Activated CD8-positive, alpha-beta memory T cell treated with anti-CD3 and anti-CD28 coated beads, Interleukin-2, amount 50 U/mL, for 48 hours (primary cell): Measurements from ENCODE around the gene CDH4.
"Not testable (repeated sequence)": the region's sequence is repeated elsewhere in the genome, so short reads cannot be mapped to it uniquely, and the experiment has no call there.

ENCODE experiments used
- DNase-seq: peaks from one replicate; pipeline ENCODE4 v3.0.0-alpha.2; 2020

The CDH4 gene

DNA sequence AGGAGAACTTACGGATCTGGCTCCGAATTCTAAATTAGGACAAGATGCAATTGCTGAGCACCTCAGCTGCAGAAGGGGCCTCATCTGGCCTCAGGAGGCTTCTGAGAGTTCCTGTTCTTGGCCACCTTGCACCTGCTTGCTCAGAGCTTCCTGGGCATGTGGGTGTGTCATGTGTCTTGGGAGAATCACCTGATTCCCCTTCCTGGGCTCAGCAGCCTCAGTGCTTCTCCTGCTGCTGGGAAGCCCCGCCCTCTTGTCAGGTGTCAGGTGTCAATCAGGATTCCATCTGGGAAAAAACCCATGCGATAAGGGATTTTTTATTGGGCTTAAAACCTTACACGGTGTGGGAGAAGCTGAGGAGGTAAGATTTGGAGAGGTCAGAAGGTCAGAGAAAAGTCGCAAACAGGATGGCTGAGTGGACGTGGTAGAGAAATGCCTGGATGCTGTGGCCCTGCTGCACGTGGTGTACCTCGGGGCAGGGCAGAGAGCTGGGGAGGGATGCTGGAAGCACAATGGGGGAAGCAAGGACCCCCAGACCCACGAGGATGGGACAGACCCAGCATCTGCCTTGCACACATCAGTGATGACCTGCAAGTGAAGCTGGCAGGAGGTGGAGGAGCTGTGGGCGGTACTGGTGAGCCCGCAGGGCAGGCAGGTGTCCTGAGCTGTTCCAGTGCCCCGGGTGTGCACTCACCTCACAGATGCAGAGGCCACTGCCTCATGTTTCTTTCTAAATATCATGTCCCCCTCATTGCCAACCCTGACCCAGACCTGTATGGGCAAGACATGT is 170.8 kb downstream of the CDH4 start:
- DNase-seq, result no peak

DNA sequence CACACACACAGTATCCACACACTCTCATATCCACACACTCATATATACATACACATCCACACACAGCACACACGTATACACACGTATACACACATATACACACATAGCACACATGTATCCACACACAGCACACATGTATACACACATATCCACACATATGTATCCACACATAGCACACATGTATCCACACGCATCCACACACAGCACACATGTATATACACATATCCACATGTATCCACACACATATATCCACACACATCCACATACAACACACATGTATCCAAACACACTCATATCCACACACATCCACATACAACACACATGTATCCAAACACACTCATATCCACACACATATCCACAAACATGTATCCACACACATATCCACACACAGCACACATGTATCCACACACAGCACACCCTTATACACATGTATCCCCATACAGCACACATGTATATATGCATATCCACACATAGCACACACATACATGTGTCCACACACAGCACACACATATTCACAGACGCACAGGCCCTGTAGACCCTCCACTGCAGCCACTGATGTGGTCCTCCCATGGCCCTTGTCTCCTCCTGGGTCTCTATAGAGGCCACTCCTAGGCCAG is 172.1 kb downstream of the CDH4 start:
- DNase-seq, result no peak

DNA sequence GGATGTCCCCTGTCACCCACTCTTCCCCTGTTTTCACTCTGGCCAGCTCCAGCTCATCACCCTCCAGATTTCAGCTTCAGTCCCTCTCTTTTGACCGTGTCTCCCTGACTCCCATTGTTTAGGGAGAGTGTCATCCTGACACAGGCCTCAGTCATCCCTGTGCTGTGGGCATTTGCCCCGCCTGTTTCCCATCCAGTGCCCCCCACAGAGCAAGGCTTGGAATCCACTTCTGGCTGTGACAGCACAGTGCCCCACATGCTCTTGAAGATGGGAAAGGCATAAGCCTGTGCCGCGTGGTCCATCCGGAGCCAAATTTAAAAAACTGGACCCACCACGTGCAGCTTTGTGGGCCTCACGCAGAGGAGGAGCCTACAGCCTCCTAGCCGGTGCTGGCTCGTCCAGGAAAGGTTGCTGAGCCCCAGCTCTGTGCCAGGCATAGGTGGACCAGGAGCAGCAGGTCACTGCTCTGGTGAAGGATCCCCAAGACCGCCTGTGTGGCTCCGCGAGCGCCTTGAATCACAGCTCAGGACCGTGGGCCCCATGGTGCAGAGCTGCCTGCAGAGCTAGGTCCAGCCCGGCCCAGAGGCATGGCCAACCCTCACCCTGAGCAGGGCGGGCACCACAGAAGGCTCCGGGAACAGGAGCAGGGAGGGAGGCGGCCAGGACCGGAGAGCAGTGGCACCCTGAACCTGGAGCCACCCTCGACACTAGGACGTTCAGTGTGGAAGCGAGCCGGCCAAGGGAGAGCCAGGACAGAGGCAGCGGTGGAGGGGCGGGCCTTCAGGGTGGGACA is 172.8 kb downstream of the CDH4 start:
- DNase-seq, result no peak

DNA sequence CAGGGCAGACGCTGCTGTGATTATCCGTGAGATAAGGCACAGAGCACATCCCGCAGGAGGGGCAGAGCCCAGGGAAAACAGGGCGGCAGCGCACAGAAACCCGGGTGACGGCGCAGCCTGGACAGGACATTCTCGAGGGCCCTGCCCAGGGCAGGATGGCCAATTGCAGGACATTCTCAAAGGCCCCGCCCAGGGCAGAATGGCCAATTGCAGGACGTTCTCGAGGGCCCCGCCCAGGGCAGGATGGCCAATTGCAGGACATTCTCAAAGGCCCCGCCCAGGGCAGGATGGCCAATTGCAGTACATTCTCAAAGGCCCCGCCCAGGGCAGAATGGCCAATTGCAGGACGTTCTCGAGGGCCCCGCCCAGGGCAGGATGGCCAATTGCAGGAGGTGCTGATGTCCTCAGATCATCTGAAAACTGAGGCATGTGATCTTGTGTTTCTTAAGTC is 173.5 kb downstream of the CDH4 start:
- DNase-seq, result not testable (repeated sequence)

DNA sequence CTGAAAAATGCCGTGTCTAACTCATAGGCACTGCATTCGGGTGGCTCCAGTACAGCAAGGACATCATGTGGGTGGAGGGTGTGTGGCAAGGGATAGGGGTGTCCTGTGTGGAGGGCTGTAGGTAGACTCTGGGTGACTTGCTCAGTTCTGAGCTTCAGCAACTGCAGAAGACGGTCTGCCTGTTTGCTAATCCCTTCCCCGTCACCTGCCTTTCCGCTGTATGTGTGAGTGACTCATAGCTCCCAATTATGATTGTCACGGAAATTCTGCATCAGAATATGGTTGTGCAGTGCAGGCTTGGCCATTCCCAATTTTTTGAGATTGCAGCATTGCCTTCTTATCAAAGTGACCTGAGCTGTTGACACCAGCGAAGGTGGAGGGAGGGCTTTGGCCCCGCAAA is 174.3 kb downstream of the CDH4 start:
- no peak for DNase-seq

DNA sequence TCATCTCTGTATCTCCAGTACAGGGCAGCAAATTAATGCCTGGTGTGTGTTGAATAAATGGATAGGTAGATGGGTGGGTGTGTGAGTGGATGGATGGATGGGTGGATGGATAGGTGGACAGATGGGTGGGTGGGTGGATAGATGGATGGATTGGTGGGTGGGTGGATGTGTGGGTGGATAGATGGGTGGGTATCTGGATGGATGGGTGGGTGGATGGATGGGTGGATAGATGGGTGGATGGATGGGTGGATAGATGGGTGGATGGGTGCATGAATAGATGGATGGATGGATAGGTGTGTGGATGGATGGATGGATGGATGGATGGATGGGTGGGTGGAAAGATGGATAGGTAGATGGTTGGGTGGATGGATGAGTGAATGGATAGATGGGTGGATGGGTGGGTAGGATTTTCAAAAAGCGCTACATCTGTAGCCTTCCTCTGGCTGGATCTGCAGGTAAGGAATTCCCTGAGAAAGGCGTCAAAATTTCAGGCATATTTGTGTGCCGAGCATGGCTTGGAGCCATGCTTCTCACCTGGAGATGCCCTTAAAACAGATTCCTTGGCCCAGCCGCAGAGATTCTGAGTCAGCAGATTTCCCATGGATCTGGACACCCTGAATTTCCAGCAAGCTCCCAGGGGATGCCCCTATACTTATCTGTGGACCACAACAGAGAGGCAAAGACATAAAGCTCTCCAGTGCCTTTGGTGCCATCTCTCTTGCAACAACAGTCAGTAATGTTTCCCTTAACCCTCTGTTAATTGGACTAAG is 177.6 kb downstream of the CDH4 start:
- no peak for DNase-seq

DNA sequence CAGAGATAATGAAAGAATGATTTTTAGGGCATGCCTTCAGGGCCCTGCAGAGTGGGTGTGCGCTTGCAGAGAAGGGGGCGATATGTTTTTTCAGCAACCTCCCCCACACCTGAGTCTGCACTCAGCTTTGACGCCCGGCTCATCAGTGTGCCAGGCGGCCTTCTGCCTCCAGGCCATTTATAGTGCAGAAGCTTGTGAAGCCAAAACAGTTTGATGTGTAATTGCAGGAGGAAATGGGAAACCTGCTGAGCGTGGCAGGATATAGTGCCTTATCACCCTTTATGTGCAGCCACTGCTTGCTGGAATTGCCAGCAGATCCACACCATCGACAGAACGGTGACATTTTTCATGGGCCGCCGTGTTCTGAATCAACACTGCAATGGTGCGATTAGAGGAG is 178.2 kb downstream of the CDH4 start:
- no peak for DNase-seq

DNA sequence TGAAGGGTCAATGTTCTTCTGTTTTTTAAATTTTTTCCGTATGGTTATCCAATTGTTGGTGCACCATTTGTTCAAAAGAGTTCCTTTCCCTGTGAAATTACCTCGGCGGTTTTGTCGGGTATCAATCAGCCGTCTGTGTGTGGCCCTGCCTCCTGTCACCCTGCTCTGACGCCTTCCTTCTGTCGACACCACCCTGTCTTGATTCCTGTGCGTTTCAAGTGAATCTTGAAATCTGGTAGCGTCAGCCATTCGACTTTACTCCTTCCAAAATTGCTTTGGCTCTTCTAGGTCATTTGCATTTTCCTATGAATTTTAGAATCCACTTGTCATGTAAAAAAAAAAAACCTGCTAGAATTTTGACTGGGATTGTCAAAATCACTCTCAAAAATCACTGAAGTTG is 181.1 kb downstream of the CDH4 start:
- DNase-seq, result no peak

DNA sequence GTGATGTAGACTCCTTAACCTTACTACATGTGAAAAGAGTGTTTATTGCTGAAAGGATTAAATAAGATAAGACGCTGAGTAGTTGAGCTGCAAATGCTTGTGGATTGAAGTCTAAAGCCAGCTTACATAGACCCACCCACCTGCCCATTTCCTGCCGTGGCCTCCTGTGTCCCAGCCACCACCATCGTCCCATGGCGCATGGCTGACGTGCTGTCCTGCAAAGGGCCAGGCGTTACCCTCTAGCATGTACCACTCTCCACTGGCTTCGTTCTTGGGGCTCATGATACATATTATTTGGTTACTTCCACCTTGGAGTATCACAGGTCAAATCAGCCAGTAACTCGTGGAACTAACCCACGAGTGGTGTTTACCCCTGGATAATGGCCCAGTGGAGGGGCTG is 181.8 kb downstream of the CDH4 start:
- DNase-seq, result no peak

DNA sequence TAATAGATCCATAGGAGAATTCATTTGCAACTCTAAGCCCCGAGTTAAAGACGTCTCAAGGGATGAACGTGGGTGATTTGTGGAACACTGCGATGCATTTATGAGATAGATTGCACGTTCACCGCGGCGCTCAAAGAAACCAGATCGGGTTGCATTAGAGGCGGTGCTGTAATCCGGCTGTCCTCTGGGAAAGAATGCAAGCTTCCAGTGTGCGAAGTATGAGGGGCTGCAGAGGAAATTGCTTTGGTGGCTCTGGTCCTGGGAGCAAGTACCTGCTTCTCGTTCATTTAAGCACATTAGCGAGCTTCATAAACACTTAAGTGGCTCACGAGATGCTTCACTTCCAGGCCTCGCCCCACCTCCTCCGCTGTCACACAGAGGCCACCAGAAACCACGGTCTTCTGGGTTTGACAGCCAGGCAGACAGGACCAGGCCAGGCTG is 182.3 kb downstream of the CDH4 start:
- DNase-seq, result no peak

DNA sequence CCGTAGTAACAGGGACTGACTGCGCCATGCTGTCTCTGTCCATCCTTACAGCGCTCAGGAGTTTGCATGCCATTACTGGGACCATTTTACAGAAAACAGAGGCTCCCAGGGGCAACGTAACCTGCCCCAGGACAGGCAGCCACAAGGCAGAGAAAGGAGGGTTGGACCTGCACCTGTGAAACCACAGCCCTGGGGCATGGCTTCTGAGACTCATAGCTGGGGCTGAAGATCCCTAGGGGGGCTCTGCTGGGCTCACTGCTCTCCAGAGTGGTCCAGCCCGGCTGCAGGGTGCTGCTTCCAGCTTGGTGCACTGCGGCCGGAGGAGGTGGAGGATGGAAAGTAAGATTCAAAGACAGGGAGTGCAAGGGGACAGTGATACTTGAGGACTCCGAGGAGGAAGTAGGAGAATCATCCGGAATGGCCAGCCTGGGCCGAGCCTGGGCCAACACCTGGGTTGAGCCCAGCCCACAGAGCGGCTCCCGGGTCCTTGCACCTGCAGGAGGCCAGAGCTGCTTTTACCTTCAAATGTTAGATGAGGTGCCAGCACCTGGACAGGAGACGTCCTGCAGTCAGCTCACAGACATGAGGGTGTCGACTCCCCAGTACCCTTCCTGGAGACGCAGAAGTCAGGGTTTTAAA is 183.2 kb downstream of the CDH4 start:
- DNase-seq, result no peak

DNA sequence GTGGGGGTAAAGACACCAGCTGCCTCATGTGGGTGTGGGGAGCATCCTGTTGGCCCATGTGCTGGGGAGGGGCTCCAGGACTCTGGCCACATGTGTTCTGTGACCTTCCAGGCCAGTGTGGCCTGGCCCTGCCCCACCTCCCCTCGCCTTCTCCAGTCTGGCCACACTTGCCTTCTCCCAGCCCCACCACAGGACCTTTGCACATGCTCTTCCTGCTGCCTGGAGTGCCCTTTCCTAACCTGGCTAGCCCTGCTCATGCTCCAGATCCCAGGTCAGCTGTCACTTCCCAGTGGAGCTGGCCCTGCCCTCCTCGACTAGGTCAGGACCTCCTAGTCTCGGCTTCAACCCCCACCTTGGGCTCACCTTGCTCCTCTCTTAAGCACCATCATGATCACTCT is 183.8 kb downstream of the CDH4 start:
- DNase-seq, result no peak

DNA sequence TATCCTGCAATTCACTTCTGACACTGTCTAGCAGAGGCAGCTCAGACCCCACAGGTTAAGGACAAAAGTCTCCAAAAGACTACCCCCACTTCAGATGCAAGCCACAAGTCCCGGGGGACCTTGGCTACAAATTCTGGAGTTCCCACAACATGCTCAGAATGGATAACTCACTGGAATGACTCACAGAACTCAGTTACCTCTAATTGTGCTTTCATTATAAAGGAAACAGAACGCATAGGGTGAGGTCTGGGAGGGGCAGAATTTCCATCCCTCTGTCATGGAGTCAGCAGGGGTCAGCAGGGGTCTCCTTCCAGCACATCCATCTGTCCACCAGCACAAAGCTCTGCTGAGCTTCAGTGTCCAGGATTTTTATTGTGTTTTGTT is 184.2 kb downstream of the CDH4 start:
- DNase-seq, result no peak

DNA sequence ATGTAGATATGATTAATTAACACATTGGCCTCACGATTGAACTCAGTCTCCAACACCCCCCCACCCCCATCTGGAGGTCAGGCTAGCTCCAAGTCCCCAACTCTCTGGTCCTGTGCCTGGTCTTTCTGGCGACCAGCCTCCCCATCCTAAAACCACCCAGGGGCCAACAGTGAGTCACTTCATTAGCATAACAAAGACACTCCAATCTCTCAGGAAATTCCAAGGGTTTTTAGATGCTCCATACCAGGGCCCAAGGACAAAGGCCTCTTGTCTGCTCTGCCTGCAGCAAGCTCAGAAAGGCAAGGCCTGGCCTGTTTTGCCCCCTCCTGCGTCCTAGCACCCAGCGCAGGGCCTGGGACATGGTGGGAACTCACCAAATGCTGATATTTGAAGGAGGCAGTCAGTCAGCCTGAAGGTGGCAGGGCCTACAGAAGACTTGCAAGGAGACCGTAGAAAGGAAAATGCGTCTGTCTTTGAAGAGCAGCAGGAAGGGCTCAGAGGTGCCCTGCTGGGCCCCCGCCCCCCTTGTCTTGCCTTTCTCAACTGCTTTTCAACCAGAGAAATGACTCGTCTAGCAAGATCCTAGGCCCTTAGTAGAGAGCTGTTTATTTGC is 184.7 kb downstream of the CDH4 start:
- DNase-seq, result no peak

DNA sequence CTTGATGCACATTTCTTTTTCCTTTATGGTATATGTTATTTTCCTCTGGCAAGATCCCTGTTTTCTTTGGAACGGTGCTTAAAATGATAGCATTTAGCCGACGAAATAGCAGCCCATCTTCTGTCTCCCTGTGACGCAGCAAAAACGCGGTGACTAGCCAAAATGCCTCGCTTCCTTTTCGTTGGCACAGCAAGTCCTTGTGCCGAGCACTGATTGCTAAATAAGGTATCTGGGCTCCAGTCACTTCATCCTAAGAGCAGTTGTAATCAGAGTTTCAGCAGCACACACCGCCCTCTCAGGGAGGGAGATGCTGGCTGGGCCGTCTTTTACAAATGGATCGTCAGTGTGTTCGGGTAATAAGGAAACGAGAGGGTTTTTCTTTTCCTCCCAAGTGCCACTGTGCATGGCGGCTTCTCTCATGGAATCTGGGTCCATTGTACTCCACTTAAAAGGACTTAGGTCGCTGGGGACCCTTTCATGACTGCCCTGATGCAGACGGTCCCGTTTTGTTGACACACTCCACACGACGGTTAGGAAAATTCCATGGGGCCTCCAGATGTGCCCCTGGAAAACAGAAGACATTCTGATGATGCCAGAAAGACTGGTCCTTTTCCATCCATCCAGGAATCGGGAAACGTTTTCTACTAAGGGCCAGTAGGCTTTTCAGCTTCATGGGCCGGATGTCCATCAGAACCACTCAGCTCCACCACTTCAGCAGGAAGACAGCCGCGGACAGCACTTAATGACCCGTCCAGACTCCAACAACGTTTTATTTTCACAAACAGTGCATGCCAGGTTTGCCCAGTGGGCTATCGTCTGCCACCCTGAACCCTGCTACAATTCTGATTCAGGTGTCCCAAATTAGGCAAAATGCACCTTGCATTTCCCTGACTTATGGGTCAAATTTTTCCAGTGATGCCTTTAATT is 185.5 kb downstream of the CDH4 start:
- DNase-seq, result no peak

DNA sequence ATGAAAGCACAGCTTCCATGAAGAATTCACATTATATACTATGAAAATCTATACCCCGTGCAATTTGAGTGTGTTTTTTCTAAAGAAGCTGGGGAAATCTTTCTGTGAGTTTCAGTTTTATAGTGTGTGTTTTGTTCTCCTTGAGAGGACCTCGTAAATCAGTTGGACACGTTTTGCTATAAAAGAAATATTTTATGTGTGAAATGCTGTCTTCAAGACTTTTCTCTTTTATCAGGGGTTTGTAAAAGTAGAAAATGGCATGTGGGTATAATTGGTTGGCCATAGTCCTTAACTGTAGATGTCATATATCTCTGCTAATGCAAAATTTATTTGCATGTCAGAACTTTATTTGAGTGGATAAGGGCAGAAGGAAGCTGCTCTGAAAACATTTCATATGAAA is 186.2 kb downstream of the CDH4 start:
- no peak for DNase-seq

DNA sequence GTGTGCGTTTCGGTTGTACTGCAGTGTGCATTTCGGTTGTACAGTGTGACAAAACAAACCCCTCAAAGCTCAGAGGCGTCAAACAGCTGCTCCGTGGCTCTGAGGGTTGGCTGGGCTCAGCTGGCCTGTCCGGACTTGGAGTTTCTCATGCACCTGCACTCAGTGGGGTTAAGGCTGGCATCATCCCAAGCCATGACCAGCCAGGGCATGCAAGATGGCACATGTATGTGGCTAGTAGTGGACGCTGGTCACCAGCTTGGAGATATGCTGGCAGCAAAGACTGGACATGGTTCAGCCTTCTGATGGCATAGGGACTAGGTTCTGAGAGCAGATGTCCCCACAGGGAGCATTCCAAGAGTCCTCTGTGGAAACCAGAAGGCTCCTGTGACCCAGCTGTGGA is 187.2 kb downstream of the CDH4 start:
- DNase-seq, result no peak

DNA sequence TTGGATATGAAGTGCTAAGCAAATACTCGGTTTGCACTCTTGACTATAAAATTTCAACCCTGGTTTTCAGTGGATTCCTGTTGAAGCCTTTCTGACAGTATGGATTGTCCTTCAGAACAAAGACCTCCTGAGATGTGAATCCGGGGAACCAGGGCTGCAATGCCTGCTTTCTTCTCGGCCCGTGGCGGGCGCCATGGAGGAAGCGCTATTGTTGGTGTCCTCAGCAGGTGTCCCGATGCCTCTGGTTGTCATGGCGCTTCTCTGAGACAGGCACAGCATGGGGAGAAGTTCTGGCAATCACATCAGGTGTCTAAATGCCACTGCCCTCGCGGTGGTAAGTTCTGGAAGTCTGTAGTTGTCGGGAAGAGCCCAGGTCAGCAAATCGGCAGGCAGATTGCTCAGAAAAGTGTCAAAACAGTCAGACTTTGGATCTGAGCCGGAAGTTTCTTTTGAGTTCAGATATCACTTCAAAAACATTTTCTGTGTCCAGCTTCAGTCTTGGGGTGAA is 188.5 kb downstream of the CDH4 start:
- no peak for DNase-seq

DNA sequence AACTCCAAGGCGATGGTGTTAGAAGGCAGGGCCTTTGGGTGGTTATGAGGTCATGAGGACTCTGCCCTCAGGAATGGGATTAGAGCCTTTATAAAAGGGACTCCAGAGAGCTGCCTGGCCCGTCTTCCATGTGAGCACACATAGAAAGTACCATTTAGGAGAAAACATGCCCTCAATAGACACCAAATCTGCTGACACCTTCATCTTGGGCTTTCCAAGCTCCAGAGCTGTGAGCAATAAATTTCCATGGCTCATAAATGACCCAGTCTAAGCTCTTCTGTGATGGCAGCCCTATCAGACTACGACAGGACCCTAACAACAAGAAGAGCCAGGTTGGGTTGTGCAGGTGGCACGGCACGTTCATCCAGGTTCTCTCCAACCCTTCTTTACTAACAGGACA is 189.5 kb downstream of the CDH4 start:
- no peak for DNase-seq

DNA sequence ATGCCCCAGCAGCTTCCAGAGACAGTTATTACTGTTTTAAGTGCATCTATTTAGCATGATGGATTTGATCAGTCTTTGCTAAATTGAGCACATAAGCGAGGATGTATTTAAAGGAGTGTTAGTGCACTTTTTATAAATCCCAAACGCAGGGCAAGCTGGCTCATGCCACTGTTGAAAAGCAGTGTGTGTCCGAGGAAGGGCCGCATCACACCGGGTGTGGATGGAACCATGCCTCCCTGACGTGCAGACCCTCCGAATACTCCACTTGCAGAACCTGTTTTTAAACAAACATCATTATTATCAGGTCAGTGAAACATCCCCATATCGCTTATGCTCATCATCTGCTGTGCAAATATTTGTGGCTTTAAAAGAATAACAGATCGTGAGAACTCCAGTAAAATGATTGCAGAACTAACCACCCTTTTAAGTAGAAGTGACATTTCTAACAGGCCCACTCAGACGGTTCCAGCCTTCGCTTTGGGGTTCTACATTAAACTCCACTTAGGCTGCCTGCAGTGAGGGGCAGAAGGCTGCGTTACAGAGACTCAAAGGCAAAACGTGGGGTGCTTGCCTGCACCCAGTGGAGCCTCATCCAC is 190.1 kb downstream of the CDH4 start:
- DNase-seq, result no peak
